Measurements from ENCODE around the gene PPP3CB.

PPP3CB gene

GRCh38 chr10:73478636-73479035, 17.2 kb downstream of the PPP3CB start:
- no peak for DNase-seq

GRCh38 chr10:73471226-73471625, 24.6 kb downstream of the PPP3CB start:
- DNase-seq, result no peak

GRCh38 chr10:73469579-73469978, 26.2 kb downstream of the PPP3CB start:
- no peak for DNase-seq

GRCh38 chr10:73467206-73467605, 28.6 kb downstream of the PPP3CB start:
- peak; percentile 10 for DNase-seq

- no peak for DNase-seq
Measured at GRCh38 chr10:73465978-73466726, 29.7 kb downstream of the PPP3CB start.

- no peak for DNase-seq
Measured at GRCh38 chr10:73460897-73461296, 34.9 kb downstream of the PPP3CB start.

GRCh38 chr10:73459683-73460314, 36.0 kb downstream of the PPP3CB start:
- DNase-seq, result no peak

GRCh38 chr10:73456187-73456890, 39.5 kb downstream of the PPP3CB start:
- DNase-seq, result no peak

- no peak for DNase-seq
Measured at GRCh38 chr10:73449113-73449512, 46.7 kb downstream of the PPP3CB start.

- DNase-seq, result no peak
Measured at GRCh38 chr10:73448384-73448783, 47.4 kb downstream of the PPP3CB start.

GRCh38 chr10:73446926-73447325, 48.9 kb downstream of the PPP3CB start:
- no peak for DNase-seq

- no peak for DNase-seq
Measured at GRCh38 chr10:73444457-73444856, 51.4 kb downstream of the PPP3CB start.

GRCh38 chr10:73439605-73440312, 56.1 kb downstream of the PPP3CB start:
- no peak for DNase-seq

- no peak for DNase-seq
Measured at GRCh38 chr10:73439055-73439454, 56.8 kb downstream of the PPP3CB start.

- no peak for DNase-seq
Measured at GRCh38 chr10:73433538-73433867, 62.3 kb downstream of the PPP3CB start, which contains the start of gene MSS51. Gene MSS51 (minus strand): TSS chr10:73433561. CDS start chr10:73428284, 5,277 bp downstream.

- no peak for DNase-seq
Measured at GRCh38 chr10:73432646-73433537, 62.9 kb downstream of the PPP3CB start.

- DNase-seq, result no peak
Measured at GRCh38 chr10:73426318-73426717, 69.5 kb downstream of the PPP3CB start.

- no peak for DNase-seq
Measured at GRCh38 chr10:73424478-73424877, 71.3 kb downstream of the PPP3CB start.

- DNase-seq, result no peak
Measured at GRCh38 chr10:73423309-73423708, 72.5 kb downstream of the PPP3CB start.

- DNase-seq, result no peak
Measured at GRCh38 chr10:73416571-73416970, 79.3 kb downstream of the PPP3CB start.

- peak; percentile 7 for DNase-seq
Measured at GRCh38 chr10:73414230-73414945, 81.4 kb downstream of the PPP3CB start.

Measured in CD4-positive, alpha-beta T cell treated with Interleukin-17A for 1 hour (primary cell).